Keratinocyte (primary cell): Measurements from ENCODE around the gene USP33.

Experiments used
- CTCF ChIP-seq, 3 experiments: IDR thresholded peaks in 1 of 3; conservative IDR thresholded peaks in 1 of 3; optimal IDR thresholded peaks in 1 of 3; 2 replicates in 2 of 3; 3 replicates in 1 of 3; pipeline versions ENCODE3 to v1.5.1; 2011; ENCODE audit warnings: low read length in 3 of 3, mild to moderate bottlenecking in 3 of 3, moderate library complexity in 2 of 3, control low read depth in 1 of 3, inconsistent platforms in 1 of 3; ENCODE audit not compliant: insufficient read depth in 2 of 3; ENCODE audit errors: extremely low read depth in 1 of 3
- EZH2 ChIP-seq: IDR thresholded peaks from one replicate; pipeline ENCODE4 v1.6.1; 2012; ENCODE audit warnings: inconsistent platforms, mild to moderate bottlenecking, low read length, moderate library complexity

GRCh38 chr1:77683160-77684148, 76.2 kb downstream of the USP33 start:
- peak; percentile 63 to 87 (median 68) for TF ChIP-seq CTCF (optimal IDR thresholded peaks at IDR 0.05 in 1 of 3, IDR thresholded peaks at IDR 0.05 in 1 of 3, conservative IDR thresholded peaks at IDR 0.05 in 1 of 3; ENCODE audit: extremely low read depth in 1 of 3, insufficient read depth in 2 of 3, low read length in 3 of 3)
- no peak for TF ChIP-seq EZH2
